Suprapubic skin (tissue), 4 donors: ENCODE results near the gene LLGL2.

Experiments used
- CTCF ChIP-seq, 2 donors: fragments of 200-600 bp in 1 of 2; fragments of 450-650 bp in 1 of 2; sonication (generic) in 1 of 2; IDR thresholded peaks; one replicate each; pipeline ENCODE4 v1.5.1; 2016 to 2019; ENCODE audit warnings: antibody characterized with exemption in 2 of 2, mild to moderate bottlenecking in 1 of 2, moderate library complexity in 1 of 2
- POLR2A ChIP-seq, 2 donors: fragments of 450-650 bp; IDR thresholded peaks; one replicate each; pipeline ENCODE4 v1.6.1; 2017; ENCODE audit warnings: antibody characterized with exemption in 2 of 2, mild to moderate bottlenecking in 2 of 2, moderate library complexity in 2 of 2
- POLR2AphosphoS5 ChIP-seq, 3 donors: sonication (generic); formaldehyde crosslinking; IDR thresholded peaks; one replicate each; pipeline ENCODE4 v1.6.1; 2017; ENCODE audit warnings: antibody characterized with exemption in 3 of 3

DNA sequence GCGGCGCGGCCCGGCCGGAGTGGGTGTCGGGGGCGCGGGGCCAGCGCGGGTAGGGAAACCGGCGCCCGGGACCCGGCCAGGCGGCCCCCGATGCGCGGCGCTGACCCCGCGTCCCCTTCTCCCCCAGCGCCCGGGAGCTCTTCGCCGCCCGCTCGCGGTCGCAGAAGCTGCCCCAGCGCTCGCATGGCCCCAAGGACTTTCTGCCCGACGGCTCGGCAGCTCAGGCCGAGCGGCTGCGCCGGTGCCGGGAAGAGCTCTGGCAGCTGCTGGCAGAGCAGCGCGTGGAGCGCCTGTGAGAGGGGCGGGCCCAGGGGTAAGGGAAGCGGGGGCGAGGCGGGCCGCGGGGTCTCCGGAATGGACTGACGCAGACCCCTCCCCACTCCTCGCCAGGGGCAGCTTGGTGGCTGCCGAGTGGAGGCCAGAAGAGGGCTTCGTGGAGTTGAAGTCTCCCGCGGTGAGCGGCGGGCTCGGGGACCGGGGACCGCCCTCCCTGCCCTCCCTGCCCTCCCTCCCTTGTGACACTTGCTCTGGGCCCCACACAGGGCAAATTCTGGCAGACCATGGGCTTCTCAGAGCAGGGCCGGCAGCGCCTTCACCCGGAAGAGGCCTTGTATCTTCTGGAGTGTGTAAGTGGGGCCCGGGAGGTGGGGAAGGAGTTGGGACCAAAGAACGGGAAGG lies 8.7 kb upstream of the LLGL2 start:
- TF ChIP-seq CTCF (IDR thresholded peaks at IDR 0.05): no peak
- no peak for TF ChIP-seq POLR2AphosphoS5 (IDR thresholded peaks at IDR 0.05)
- TF ChIP-seq POLR2A (IDR thresholded peaks at IDR 0.05): no peak
